HG03575 (cell line): ENCODE results near the gene ORAI3.
A peak's percentile ranks its signal among the peaks of the same experiment; 100 is the strongest.

ENCODE experiments used
- ATAC-seq: cut with Tn5 transposase; IDR thresholded peaks from one replicate; pipeline ENCODE4 v1.9.1; 2021; ENCODE audit not compliant: unreplicated experiment, insufficient number of reproducible peaks, low FRiP score; ENCODE audit errors: extremely low read depth

The ORAI3 gene

DNA sequence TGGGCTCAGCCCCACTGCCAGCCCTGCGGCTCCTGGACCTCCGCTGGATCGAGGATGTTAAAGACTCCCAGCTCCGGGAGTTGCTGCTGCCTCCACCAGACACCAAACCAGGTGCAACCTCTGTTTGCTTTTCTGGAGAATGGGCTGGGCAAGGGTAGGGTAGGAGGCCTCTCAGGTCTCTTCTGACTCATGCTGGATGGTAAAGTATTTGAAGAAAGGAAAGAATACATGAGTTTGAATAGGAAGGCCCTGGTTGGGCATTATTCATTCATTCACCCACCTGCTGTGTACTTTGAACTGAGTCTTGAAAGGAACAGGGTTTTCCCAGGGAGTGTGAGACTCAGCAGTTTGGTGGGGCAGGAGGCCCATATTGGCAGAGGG lies 6.5 kb upstream of the ORAI3 start:
- no peak for ATAC-seq

- no peak for ATAC-seq
Measured at GRCh38 chr16:30944352-30944751, 4.5 kb upstream of the ORAI3 start.

- no peak for ATAC-seq
Measured at GRCh38 chr16:30946671-30947540, 2.0 kb upstream of the ORAI3 start.

GRCh38 chr16:30947541-30947858 lies 1.4 kb upstream of the ORAI3 start:
- ATAC-seq: no peak

- no peak for ATAC-seq
Measured at GRCh38 chr16:30947859-30948666, 805 bp upstream of the ORAI3 start.

GRCh38 chr16:30949650-30950515 lies 1.0 kb downstream of the ORAI3 start:
- ATAC-seq: no peak

DNA sequence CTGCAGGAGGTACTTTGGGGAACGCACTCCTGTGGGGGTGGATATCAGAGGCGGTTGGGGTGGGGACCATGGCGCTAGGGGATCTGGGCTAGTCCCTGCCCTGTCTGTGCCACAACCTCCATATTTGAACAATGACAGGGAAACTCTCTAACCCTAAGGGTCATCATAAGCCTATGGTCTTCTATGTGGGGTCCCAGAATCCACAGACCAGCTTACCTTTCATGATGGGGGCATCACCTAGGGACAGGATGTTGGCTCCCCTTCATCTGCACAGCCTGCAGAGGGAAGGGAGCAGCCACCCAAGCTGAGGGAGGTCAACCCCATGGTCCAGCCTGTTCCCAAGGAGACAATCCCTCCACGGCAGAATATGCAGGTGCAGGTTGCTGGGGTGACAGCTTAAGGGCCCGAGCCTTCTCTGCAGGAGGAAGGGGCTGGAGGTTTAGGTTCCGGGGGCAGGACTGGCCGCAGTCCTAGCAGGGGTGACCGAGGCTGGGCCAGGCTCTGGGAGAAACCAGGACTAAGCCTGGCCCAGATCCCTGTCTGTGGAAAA lies 1.7 kb downstream of the ORAI3 start:
- ATAC-seq: no peak

DNA sequence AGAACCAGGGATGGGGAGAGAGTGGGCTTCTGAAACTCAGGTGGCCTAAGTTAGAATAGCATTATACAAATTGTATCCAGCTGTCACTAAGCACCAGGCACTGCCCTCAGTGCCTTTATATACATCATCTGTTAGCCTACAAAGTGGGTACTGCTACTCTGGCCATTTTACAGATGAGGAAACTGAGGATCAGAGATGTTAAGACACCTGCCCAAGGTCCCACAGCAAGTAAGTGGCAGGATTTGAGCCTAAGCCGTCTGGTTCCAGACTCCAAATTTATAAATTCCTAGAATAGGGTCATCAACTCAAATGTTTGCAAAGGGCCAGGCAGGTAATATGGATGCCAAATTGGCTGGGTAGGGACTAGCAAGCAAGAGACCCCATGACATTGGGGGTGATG lies 2.3 kb downstream of the ORAI3 start:
- no peak for ATAC-seq

DNA sequence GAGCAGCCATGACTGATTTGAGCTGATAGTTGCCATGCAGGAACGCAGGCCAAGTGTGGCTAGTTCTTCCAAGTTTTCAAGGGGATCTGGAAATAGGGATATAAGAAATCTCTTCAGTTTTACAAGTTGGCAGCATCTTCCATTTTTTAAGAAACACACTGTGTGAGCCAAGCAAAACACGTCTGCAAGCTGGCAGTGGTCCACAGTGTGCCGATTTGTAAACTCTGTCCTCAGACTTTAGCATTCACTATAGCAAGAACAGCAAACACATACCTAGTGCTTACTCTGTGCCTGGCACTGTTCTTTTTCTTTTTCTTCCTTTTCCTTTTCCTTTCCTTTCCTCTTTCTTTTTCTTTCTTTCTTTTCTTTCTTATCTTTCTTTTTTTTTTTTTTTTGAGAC lies 2.9 kb downstream of the ORAI3 start:
- no peak for ATAC-seq

DNA sequence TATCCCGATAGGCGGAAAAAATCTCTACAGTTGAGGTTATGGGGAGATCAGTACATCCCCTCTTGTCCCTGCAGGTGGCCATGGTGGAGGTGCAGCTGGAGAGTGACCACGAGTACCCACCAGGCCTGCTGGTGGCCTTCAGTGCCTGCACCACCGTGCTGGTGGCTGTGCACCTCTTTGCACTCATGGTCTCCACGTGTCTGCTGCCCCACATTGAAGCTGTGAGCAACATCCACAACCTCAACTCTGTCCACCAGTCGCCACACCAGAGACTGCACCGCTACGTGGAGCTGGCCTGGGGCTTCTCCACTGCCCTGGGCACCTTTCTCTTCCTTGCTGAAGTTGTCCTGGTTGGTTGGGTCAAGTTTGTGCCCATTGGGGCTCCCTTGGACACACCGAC lies 4.2 kb downstream of the ORAI3 start:
- no peak for ATAC-seq

DNA sequence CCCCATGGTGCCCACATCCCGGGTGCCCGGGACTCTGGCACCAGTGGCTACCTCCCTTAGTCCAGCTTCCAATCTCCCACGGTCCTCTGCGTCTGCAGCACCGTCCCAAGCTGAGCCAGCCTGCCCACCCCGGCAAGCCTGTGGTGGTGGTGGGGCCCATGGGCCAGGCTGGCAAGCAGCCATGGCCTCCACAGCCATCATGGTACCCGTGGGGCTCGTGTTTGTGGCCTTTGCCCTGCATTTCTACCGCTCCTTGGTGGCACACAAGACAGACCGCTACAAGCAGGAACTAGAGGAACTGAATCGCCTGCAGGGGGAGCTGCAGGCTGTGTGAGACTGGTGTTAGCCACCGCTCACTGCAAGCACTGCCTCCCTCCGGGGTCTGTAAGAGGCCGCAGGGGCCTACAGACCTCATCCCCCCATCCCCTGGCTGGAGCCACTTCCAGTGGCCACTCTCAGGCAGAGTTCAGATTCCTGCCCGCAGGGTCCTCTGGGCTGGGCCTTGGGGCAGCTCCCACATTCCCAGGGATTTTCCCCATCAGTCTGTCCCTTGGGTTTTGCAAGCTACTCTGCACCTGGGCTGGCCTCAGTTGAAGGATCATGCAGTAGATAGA lies 4.8 kb downstream of the ORAI3 start:
- no peak for ATAC-seq

DNA sequence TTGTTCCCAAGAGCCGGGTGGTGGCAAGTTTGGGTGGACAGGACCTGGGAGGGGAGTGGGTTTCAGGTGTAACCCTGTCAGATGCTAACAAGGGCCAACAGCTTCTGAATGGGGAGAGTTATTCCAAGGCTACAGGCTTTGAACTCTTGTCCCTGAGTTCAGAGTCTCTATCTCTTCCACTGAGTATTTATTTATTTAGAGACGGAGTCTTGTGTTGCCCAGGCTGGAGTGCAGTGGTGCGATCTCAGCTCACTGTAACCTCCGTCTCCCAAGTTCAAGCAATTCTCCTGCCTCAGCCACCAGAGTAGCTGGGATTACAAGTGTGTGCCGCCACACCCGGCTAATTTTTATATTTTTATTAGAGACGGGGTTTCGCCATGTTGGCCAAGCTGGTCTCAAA lies 6.1 kb downstream of the ORAI3 start:
- ATAC-seq: no peak

- no peak for ATAC-seq
Measured at GRCh38 chr16:30956601-30957455, 8.0 kb downstream of the ORAI3 start.

DNA sequence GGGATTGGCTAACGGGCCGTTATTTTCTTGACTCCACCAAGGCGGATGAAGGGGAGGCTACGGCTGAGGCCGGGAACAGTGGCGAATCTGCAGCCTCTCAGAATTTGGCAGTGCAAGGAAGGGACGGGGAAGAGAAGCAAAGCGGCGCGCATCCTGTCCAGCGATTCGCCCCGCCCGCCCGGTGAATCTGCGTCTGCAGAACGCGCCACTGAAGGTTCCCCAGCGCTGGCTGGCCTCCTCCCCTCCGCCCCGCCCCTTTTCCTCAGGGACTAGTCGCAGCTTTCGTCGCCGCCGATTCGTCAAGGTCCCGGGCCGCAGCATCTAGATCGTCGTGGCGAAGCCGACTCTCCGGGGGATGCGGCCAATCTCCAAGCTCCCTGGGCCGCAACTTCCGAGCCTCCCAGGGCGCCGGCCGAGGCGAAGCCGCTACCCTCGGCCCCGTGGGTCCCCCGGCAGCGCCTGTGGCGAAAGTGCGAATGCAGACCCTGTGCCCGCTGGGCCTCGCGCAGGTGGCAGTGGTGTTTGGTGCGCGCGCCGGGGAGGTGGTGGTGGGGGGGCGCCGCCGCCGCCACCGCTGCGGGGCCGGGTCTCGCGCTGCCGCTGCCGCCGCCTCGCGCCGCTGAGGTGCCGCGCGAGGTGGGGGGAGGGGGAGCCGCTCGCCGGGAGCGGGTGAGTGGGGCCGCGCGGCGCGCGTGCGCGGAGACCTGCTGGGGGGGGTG lies 8.7 kb downstream of the ORAI3 start, which contains the start of gene SETD1A:
Gene SETD1A, plus strand, starts transcription at position 299 of the 719 bp plus-strand sequence. CDS start 978 bp downstream, outside the sequence.
- peak; percentile 38 for ATAC-seq

DNA sequence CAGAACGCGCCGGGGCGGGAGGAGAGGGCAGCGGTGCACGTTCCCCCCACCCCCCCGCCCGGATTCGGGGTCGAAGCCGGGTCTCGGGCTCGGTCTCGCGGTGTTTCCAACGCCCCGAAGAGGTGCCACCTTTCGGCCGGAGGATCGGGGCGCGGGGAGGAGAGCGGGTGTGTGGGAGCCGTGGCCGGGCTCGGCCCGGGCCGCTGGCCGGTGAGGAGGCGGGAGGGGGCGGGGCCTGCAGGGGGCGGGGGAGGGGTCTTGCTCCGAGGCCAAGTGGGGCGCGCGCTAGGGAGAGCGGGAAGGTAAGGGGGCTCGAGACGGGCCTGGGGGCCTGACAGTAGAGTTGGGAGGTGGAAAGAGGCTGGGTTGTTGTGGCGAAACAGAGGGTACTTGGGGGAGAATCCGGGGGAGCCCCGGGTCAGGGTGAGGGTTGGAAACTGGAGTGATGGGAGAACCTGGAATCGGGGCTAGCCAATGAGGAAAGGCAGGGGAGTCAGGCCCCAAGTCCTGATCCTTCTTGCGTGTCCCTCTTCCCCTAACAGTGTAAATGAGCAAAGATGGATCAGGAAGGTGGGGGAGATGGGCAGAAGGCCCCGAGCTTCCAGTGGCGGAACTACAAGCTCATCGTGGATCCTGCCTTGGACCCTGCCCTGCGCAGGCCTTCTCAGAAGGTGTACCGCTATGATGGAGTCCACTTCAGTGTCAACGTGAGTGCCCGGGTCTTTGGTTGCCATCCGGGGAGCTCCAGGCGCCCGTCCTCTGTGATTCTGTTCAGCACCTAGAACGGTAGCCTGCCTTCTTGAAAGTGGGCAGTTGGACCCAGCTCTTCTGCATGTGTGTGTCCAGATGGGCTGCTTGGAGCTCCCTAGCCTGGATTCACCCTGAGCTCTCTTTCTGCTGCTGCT lies 9.6 kb downstream of the ORAI3 start:
- ATAC-seq: no peak

DNA sequence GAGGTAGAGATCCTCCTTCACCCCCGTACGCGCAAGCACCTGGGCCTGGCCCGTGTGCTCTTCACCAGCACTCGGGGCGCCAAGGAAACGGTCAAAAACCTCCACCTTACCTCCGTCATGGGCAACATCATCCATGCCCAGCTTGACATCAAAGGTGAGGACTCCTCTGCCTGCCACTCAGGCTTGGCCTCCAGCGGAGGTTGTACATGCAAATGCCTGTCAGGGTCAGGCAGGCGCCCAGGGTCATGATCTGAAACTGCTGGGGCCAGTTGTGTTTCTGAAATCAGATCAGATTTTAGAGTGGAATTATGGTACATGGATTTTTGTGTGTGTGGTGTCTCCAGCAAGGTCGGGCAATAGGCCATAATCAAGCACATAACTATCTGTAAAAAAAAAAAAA lies 12.5 kb downstream of the ORAI3 start:
- no peak for ATAC-seq
